Peyer's patch (tissue), 4 donors: ENCODE measurements around the gene PAK4.

Experiments
- POLR2A ChIP-seq, 2 donors: fragments of 450-650 bp; IDR thresholded peaks; one replicate each; pipeline ENCODE4 v1.5.1; 2017; ENCODE audit warnings: antibody characterized with exemption in 2 of 2, mild to moderate bottlenecking in 2 of 2, moderate library complexity in 2 of 2
- TF ChIP-seq, protein P1 (sequence below), 6 experiments: fragments of 450-650 bp in 4 of 6; fragments of 200-600 bp in 2 of 6; sonication (generic) in 1 of 6; IDR thresholded peaks; one replicate each; pipeline ENCODE4 v1.5.1; 2017 to 2019; ENCODE audit warnings: antibody characterized with exemption in 6 of 6, mild to moderate bottlenecking in 3 of 6, moderate library complexity in 1 of 6

DNA sequence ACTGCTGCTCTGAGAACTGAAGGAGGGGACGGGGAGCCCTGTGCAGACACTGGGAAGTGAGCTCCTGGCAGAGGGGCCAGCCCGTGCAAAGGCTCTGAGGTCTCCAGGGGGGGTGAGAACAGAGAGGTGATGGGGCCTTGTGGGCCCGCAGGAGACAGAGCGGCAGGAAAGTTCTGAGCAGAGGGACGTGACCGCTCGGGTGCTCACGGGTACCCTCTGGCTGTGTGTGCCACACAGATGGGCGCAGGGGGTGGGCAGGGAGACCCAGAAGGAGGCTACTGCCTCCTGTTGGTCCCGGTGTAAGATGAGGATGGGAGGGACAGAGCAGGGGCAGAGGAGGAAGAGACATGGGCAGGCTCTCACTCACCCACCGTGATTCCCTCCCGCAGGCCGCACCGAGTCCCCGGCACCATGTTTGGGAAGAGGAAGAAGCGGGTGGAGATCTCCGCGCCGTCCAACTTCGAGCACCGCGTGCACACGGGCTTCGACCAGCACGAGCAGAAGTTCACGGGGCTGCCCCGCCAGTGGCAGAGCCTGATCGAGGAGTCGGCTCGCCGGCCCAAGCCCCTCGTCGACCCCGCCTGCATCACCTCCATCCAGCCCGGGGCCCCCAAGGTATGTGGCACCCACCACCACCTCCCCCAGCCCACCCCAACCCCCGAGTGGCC lies 43.7 kb downstream of the PAK4 start:
- no peak for TF ChIP-seq POLR2A (IDR thresholded peaks at IDR 0.05)
- TF ChIP-seq, protein P1, sequence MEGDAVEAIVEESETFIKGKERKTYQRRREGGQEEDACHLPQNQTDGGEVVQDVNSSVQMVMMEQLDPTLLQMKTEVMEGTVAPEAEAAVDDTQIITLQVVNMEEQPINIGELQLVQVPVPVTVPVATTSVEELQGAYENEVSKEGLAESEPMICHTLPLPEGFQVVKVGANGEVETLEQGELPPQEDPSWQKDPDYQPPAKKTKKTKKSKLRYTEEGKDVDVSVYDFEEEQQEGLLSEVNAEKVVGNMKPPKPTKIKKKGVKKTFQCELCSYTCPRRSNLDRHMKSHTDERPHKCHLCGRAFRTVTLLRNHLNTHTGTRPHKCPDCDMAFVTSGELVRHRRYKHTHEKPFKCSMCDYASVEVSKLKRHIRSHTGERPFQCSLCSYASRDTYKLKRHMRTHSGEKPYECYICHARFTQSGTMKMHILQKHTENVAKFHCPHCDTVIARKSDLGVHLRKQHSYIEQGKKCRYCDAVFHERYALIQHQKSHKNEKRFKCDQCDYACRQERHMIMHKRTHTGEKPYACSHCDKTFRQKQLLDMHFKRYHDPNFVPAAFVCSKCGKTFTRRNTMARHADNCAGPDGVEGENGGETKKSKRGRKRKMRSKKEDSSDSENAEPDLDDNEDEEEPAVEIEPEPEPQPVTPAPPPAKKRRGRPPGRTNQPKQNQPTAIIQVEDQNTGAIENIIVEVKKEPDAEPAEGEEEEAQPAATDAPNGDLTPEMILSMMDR (IDR thresholded peaks at IDR 0.05), result no peak
